Breast epithelium (tissue), 4 donors: ENCODE data around the gene MAJIN. TPM values are rescaled to one million over a fixed set of nuclear protein-coding genes. Genes with fewer than 3 reads are reported as not detected.
A peak's percentile ranks its signal among the peaks of the same experiment; 100 is the strongest.

ENCODE experiments used
- DNase-seq, 2 donors: peaks; one replicate each; pipeline ENCODE4 v3.0.0-alpha.2; 2019; ENCODE audit warnings: low spot score in 2 of 2
- H3K27ac ChIP-seq, 2 donors: fragments of 200-600 bp; sonication (generic) in 1 of 2; one replicate each; pipeline ENCODE4 v1.5.1; 2016 to 2019; ENCODE audit warnings: mild to moderate bottlenecking in 1 of 2
- H3K27me3 ChIP-seq, 2 donors: fragments of 200-600 bp; sonication (generic) in 1 of 2; one replicate each; pipeline versions ENCODE4 v1.5.1 to v1.6.0; 2017 to 2019; ENCODE audit warnings: control low read depth in 1 of 2, mild to moderate bottlenecking in 1 of 2
- H3K36me3 ChIP-seq: fragments of 200-600 bp; one replicate; pipeline ENCODE4 v1.5.1; 2019
- H3K4me1 ChIP-seq, 2 donors: fragments of 200-600 bp; sonication (generic); one replicate each; pipeline ENCODE4 v1.5.1; 2016 to 2019; ENCODE audit warnings: control low read depth in 1 of 2
- H3K4me3 ChIP-seq, 3 donors: fragments of 200-600 bp; sonication (generic); 1 replicate in 2 of 3; 2 replicates in 1 of 3; pipeline ENCODE4 v1.5.1; 2016 to 2019; ENCODE audit warnings: mild to moderate bottlenecking in 3 of 3, moderate library complexity in 2 of 3
- H3K9me3 ChIP-seq, 2 donors: fragments of 200-600 bp; sonication (generic) in 1 of 2; one replicate each; pipeline ENCODE4 v1.5.1; 2016 to 2019; ENCODE audit warnings: control low read depth in 1 of 2
- POLR2A ChIP-seq: fragments of 450-650 bp; IDR thresholded peaks from one replicate; pipeline ENCODE4 v1.6.1; 2016; ENCODE audit warnings: antibody characterized with exemption, mild to moderate bottlenecking, moderate library complexity
- POLR2AphosphoS5 ChIP-seq, 3 donors: sonication (generic); formaldehyde crosslinking; IDR thresholded peaks; one replicate each; pipeline ENCODE4 v1.6.1; 2017; ENCODE audit warnings: antibody characterized with exemption in 3 of 3
- intact Hi-C: fragments of 100-400 bp; cut with DNase I; formaldehyde crosslinking; loops from one replicate; pipeline ENCODE4 v1.15.1; 2023; ENCODE audit warnings: low total_unique reads
- total RNA-seq, 3 donors: library from RNA; depleted of rRNA; stranded (reverse); fragments of >200 nt; gene quantifications; one replicate each; pipeline ENCODE4 v1.1.0, GENCODE V29; 2016
- TF ChIP-seq, protein P1 (sequence below), 3 donors: fragments of 450-650 bp; IDR thresholded peaks; one replicate each; pipeline ENCODE4 v1.5.1; 2016 to 2017; ENCODE audit warnings: antibody characterized with exemption in 3 of 3, mild to moderate bottlenecking in 3 of 3, moderate library complexity in 3 of 3

The MAJIN gene
- total RNA-seq, 3 donors from 2014 or later = not detected

DNA sequence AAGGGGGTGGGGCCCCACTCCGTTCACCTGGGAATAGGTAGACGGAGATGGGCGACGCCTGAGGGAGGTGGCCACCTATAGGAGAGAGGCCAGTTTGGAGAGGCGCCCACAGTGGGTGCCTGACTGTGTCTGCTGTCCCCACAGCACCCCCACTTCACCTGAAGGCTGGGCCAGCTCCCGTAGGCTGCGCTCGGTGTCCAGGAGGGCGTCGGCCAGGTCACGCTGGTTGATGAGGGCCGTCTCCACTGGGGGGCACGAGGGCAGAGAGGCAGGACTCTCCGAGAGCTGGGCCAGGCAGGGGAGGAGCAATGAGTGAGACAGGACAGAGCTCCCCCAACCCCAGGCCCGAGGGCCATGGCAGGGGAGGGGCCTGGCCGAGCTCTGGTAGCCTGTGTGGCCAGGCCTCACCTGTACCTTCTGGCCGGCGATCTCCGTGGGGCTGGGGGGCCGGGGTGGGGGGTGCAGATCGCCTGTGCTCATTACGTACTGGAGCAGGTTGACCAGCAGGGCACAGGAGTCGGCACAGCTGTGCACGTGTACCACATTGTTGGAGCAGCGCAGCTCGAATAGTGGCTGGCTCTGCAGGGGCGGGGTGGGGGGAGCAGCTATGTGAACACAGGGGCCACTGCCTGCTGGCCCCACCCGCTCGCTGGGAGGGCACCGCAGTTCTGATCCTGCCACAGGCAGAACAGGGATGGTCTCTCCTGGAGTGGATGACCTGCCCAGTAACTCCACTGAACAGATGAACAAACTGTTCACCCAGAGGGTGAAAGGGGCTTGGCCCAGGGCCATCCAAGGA lies 69.6 kb downstream of the MAJIN start:
- Histone ChIP-seq H3K4me3 (no peak overlapping the region), H3K9me3 (no peaks in the 10 kb centered on the region), H3K4me1 (no peaks in the 10 kb centered on the region), H3K27me3 (no peaks in the 10 kb centered on the region), H3K36me3 (peaks cover 14% of the 10 kb centered on the region), H3K27ac (no peak overlapping the region)
- no peak for DNase-seq
- intact Hi-C loops = no loop called here
- TF ChIP-seq, protein P1, sequence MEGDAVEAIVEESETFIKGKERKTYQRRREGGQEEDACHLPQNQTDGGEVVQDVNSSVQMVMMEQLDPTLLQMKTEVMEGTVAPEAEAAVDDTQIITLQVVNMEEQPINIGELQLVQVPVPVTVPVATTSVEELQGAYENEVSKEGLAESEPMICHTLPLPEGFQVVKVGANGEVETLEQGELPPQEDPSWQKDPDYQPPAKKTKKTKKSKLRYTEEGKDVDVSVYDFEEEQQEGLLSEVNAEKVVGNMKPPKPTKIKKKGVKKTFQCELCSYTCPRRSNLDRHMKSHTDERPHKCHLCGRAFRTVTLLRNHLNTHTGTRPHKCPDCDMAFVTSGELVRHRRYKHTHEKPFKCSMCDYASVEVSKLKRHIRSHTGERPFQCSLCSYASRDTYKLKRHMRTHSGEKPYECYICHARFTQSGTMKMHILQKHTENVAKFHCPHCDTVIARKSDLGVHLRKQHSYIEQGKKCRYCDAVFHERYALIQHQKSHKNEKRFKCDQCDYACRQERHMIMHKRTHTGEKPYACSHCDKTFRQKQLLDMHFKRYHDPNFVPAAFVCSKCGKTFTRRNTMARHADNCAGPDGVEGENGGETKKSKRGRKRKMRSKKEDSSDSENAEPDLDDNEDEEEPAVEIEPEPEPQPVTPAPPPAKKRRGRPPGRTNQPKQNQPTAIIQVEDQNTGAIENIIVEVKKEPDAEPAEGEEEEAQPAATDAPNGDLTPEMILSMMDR (IDR thresholded peaks at IDR 0.05) = no peak
- TF ChIP-seq POLR2A (no peak), POLR2AphosphoS5 (IDR thresholded peaks at IDR 0.05) (no peak)

DNA sequence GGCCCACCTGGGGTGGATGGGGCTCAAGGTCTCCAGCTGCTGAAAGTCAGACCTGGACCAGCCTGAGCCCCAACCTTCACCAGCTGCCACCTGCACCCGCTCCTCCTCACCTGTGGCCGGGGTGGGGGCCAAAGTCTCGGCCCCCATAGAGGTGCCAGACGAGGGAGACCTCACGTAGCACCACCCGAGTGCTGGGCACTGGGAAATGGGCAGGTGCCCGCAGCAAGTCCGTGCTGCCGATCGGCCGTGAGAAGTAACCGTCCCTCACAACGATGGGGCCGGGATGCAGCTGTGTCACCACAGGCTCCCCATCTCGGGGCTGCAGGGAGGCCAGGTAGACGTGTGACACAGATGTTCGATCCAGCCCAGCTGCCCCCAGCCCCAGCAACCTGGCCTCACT lies 71.1 kb downstream of the MAJIN start:
- H3K4me1 ChIP-seq = no peaks in the 10 kb centered on the region

DNA sequence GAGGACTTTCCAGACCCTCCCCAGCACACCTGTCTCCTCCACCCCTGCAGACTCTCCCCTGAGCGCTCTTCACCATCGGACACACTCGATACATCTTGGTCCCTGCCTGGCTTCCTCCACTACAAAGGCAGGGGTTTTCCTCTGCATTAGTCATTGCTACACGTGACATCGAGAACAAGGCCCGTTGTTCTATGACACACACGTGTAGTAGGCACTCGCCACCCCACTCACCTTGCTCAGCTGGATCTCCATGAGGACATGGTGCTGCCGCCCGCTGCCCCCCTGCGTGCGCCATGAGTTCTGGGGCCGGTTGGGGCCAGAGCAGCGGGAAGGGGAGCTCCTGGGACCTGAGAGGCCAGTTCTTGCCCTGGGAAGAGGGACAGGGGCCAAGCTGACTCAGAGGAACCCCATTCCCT lies 71.6 kb downstream of the MAJIN start:
- no peaks in the 10 kb centered on the region for H3K9me3 ChIP-seq
- peaks cover 10% of the 10 kb centered on the region for H3K36me3 ChIP-seq
- no peak overlapping the region for H3K4me3 ChIP-seq
- H3K27ac ChIP-seq = peak overlapping the region in 1 of 2 donors; percentile 60
- TF ChIP-seq POLR2A = no peak
- TF ChIP-seq, protein P1 (IDR thresholded peaks at IDR 0.05) = no peak
- TF ChIP-seq POLR2AphosphoS5 (IDR thresholded peaks at IDR 0.05) = peak in 1 of 3 donors; percentile 31
- intact Hi-C loops = no loop called here
- H3K4me1 ChIP-seq = no peaks in the 10 kb centered on the region
- DNase-seq = peak in 1 of 2 donors; percentile 68
- H3K27me3 ChIP-seq = no peaks in the 10 kb centered on the region

More for the DNA sequence above, 71.1 kb downstream of the MAJIN start:
- no peak for TF ChIP-seq POLR2A
- no peak for TF ChIP-seq POLR2AphosphoS5 (IDR thresholded peaks at IDR 0.05)
- TF ChIP-seq, protein P1 (IDR thresholded peaks at IDR 0.05) = no peak
- intact Hi-C loops = no loop called here
- DNase-seq = no peak
- peaks cover 10% of the 10 kb centered on the region for H3K36me3 ChIP-seq
- peak overlapping the region in 1 of 2 donors; percentile 60 for H3K27ac ChIP-seq
- H3K4me3 ChIP-seq = no peak overlapping the region
- no peaks in the 10 kb centered on the region for H3K27me3 ChIP-seq
- no peaks in the 10 kb centered on the region for H3K9me3 ChIP-seq

DNA sequence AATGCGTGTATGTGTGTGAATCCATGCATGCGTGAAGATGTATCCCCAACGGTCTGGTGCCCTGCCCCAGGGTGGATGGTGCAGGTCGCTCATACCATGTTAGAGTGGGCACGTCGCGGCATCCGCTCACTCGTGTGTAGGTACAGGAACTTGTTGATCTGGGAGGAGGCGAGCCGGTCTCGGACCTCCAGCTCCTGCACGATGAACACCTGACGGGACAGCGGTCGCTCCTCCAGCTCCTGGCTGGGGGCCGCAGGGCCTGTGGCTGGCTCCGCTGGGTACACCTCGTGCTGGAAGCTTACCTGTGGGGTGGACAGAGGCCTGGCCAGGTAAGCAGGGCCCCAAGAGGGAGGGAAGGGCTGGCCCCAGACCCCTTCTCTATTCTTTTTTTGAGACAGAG lies 73.4 kb downstream of the MAJIN start:
- DNase-seq = no peak
- Histone ChIP-seq H3K36me3 (peaks cover 7% of the 10 kb centered on the region), H3K27me3 (no peaks in the 10 kb centered on the region), H3K4me3 (no peak overlapping the region), H3K4me1 (no peaks in the 10 kb centered on the region), H3K9me3 (no peaks in the 10 kb centered on the region), H3K27ac (no peak overlapping the region)
- intact Hi-C loops = loop anchor here (5.0 kb wide), 1 partner anchor 51 kb away; no protein-coding TSS in a partner anchor
- TF ChIP-seq POLR2AphosphoS5 (IDR thresholded peaks at IDR 0.05) (no peak), POLR2A (no peak)
- TF ChIP-seq, protein P1 (IDR thresholded peaks at IDR 0.05) = no peak

DNA sequence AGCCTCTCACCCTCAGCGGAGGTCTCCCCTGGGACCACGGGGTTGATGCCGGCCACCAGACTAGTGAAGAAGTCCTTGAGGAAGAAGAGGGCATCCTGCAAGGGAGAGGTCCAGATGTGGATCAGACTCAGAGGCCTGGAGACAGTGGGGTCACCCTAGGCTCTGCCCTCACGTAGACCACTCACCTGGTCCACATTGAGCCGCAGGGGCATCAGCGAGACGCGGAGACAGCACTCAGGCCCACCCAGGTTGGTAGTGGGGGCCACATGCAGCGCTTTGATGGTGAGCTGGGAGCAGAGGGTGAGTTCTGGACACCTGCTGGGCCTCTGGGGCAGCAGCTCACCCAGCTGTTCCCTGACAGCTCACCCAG lies 73.8 kb downstream of the MAJIN start:
- intact Hi-C loops = loop anchor here (5.0 kb wide), 1 partner anchor 51 kb away; no protein-coding TSS in a partner anchor
- Histone ChIP-seq H3K27ac (no peak overlapping the region), H3K4me3 (no peak overlapping the region), H3K27me3 (no peaks in the 10 kb centered on the region), H3K36me3 (peaks cover 3% of the 10 kb centered on the region), H3K9me3 (no peaks in the 10 kb centered on the region), H3K4me1 (no peaks in the 10 kb centered on the region)
- TF ChIP-seq POLR2AphosphoS5 (IDR thresholded peaks at IDR 0.05) = no peak
- TF ChIP-seq POLR2A = no peak
- TF ChIP-seq, protein P1 (IDR thresholded peaks at IDR 0.05) = no peak
- no peak for DNase-seq
